T-helper 22 cell (primary cell): ENCODE measurements around the gene REXO1.
"Not testable (repeated sequence)": the region's sequence is repeated elsewhere in the genome, so short reads cannot be mapped to it uniquely, and the experiment has no call there.

Experiments used
- DNase-seq: peaks from one replicate; pipeline ENCODE4 v3.0.0-alpha.2; 2020; ENCODE audit warnings: low read depth

REXO1 gene

DNA sequence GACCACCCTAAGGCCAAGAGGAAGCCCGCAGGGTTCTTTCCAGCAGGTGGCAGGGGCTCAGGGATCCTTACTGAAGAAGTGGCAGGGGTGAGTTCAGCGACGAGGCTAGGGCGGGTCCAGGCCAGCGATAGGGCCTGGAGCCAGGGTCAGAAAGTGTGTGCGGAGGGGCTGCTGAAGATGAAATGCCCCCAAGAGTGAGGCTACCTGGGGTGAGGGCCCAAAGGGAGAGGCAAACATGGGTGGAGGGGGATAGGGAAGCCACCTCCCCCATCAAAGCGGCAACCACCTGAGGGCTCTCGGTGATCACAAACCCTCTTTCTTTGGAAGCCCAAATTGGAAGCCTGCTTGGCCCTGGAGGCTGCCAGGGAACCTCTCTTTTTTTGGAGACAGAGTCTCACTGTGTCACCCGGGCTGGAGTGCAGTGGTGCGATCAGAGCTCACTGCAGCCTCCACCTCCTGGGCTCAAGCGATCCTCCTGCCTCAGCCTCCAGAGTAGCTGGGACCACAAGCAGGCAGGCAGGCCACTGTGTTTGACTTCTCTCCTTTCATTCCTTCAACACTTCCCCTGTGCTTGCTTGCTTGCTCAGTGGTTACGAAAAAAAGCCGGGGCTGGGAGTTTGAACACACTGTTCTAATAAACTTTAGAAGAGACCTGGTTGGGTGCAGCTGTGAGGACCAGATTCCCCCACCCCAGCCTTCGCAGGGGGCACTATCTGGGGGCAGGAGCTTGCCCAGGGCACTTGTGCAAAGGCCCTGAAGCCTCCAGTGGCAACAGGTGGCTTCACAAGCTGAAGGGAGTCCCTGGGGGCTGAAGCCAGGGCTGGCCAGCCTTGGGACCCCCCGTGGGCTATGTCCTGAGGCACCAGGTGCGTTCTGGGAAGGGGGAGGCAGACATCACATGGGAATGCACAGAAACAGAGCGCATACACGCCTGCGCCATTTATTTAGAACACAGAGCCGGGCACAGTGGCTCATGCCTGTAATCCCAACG lies 34.8 kb downstream of the REXO1 start:
- DNase-seq, result no peak

GRCh38 chr19:1812426-1813191 lies 35.7 kb downstream of the REXO1 start:
- DNase-seq, result peak; percentile 84

DNA sequence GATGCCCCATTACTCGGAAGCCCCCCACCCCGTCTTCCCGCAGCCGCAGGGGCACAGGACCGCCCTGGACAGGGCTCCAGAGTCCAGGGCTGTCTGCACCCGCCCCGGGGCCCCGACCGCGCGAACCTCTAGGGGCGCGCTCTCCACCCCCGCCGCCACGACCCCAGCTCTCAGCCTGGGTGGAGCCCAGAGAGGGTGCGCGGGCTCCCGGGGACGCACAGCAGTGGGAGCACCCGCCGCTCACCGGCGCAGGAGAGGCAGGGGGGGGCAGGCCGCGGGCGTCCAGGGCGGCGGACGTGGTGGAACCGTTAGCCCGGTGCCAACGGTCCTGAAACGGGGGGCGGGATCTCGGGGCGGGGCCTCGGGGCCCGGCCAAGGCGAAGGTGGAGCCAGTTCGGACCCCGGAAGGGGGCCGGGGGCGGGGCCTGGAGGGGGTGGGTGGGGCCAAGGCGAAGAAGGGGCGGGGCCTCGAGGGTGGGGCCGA lies 36.3 kb downstream of the REXO1 start, which contains the start of gene ATP8B3:
ATP8B3 (minus strand) TSS at position 335 of the 484 bp plus-strand sequence. CDS start 540 bp downstream, outside the sequence.
- DNase-seq, result peak; percentile 67

- peak; percentile 55 for DNase-seq
Observed at GRCh38 chr19:1811472-1811894, 36.8 kb downstream of the REXO1 start.

DNA sequence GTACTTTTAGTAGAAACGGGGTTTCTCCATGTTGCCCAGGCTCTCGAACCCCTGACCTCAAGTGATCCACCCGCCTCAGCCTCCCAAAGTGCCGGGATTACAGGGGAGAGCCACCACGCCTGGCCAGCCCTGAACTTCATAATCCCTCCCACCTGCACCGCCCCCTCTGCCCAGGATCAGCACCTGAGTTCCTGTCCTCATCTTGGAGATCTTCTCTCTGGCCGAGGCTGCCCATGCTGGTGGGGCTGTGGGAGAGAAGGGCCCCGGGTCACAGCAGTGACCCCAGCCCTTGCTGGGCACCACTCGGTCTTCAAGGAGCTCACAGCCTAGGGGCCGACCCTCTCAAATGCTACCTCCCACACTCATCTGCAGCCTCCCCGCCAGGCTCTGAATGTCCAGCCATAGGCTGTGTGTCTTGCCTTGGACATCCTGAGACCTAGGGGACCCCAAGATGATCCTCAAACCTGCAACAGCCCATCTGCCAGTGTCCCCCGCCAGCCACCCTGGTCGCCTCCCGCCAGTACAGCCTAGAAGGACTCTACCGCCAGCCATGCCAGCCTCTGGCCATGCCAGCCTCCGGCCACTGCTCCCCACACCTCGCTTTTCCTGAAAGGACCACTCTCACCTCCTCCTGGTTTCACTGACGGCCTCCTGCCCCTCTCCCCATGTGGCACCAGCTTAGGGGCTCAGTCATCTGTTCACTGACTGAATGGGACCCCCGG lies 37.7 kb downstream of the REXO1 start:
- DNase-seq, result no peak

- no peak for DNase-seq
Observed at GRCh38 chr19:1809678-1810077, 38.6 kb downstream of the REXO1 start.

DNA sequence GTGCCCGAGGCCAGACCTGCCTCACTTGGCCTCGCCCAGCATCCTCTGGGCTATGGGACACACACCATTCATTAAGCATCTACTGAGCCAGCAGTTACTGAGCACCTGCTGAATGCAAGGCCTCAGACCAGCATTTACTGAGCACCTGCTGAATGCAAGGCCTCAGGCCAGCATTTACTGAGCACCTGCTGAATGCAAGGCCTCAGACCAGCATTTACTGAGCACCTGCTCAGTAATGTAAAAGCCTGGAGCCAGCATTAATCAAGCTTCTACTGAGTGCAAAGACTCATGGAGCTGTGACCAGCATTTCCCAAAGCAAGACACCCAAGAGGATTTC lies 39.9 kb downstream of the REXO1 start:
- no peak for DNase-seq

- DNase-seq, result no peak
Observed at GRCh38 chr19:1807695-1808394, 40.4 kb downstream of the REXO1 start.

GRCh38 chr19:1807030-1807694 lies 41.1 kb downstream of the REXO1 start:
- no peak for DNase-seq

GRCh38 chr19:1806184-1807029 lies 41.9 kb downstream of the REXO1 start:
- DNase-seq, result no peak

DNA sequence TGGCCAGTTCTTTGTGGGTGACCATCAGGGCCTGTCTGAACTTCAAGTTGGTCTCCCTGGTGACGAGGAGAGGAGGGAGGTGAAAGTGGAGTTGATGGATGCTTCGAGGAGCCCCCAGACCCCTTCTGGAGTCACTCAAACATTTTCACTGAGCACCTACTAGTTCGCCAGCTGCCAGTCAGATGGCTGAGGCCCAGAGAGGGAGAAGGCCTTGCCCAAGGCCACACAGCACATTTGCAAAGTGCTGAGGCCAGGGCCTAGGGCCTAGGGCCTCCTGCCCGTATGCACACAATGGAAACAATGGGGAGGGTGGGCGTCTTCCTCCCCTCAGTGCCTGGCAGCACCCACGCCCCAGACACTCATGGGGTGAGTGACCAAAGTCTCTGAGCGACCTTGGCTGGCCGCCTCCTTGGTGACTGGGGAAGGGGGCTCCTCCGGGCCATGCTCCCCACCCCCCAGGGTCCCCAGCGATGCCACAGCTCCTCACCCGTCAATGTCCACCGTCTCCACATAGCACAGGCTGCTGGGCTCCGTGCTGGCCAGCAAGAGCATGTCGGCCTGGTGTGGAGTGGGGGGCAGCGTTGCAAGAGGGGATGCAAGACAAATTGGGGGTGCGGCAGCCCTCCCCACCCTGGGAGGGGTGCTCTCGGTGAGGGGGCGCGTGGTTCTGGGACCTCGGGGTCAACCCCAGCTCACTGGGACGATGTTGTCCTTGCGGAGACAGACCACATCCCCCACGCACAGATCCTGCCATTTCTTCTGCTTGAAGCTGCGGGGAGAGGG lies 42.7 kb downstream of the REXO1 start:
- DNase-seq, result no peak

DNA sequence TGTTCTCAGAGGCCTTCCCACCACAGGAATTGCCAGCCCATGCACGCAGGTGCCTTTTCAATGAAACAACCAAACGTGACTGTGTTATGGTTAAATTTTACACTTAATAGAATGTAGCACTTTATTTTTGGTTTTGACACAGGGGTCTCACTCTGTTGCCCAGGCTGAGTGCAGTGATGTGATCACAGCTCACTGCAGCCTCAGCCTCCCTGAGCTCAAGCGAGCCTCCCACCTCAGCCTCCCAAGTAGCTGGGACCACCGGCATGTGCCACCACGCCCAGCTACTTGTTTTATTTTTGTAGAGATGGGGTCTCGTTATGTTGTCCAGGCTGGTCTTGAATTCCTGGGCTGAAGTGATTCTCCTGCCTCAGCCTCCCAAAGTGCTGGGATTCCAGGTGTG lies 43.4 kb downstream of the REXO1 start:
- no peak for DNase-seq

- no peak for DNase-seq
Observed at GRCh38 chr19:1799695-1800342, 48.5 kb downstream of the REXO1 start.

DNA sequence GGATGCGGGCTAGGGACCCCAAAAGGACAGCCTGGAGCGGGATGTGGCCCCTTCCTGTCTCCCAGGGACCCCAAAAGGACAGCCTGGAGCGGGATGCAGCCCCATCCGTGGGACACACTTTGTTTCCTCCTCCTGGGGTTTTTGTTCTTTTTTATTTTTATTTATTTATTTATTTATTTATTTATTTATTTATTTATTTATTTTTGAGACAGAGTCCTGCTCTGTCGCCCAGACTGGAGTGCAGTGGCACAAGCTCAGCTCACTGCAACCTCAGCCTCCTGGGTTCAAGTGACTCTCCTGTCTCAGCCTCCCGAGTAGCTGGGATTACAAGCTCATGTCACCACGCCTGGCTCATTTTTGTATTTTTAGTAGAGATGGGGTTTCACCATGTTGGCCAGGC lies 51.0 kb downstream of the REXO1 start:
- DNase-seq, result not testable (repeated sequence)

- no peak for DNase-seq
Observed at GRCh38 chr19:1796395-1797142, 51.7 kb downstream of the REXO1 start.

DNA sequence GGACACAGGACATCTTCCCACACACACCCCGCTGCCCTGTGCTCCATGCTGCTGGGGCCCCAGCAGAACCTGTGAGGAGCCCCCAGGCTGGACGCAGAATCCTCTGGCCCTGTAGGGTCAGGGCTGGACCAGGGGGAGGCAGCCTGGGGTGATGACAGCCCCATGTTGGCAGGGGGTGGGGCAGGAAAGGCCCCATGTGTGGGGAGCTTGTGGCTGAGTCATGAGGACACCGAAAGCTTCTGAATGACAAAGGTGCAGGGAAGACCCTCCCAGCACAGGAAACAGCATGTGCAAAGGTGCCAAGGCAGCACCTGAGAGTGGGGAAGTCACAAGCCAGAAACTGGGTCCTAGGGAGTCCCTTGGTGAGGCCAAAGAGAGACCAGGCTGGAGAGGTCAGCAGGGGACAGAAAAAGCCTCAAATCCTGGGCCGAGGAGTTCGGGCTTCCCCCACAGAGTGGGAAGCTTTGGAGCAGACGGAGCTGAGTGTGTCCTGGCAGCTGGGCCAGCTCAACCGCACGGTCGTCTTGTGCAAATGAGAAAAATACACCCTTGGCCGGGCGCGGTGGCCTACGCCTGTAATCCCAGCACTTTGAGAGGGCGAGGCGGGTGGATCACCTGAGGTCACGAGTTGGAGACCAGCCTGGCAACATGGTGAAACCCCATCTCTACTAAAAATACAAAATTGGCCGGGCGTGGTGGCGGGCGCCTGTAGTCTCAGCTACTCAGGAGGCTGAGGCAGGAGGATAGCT lies 53.7 kb downstream of the REXO1 start:
- no peak for DNase-seq

- DNase-seq, result no peak
Observed at GRCh38 chr19:1791879-1792278, 56.4 kb downstream of the REXO1 start.
